ENCODE measurements around the gene SIRT4. TPM values are rescaled to one million over a fixed set of nuclear protein-coding genes. Genes with fewer than 3 reads are reported as not detected.

Gene SIRT4
- total and polyA plus RNA-seq, 2 of the 13 experiments (the other 11 are each of a cell fraction or from before 2014, with no cell fraction given) = 3.4 to 5.8 TPM

DNA sequence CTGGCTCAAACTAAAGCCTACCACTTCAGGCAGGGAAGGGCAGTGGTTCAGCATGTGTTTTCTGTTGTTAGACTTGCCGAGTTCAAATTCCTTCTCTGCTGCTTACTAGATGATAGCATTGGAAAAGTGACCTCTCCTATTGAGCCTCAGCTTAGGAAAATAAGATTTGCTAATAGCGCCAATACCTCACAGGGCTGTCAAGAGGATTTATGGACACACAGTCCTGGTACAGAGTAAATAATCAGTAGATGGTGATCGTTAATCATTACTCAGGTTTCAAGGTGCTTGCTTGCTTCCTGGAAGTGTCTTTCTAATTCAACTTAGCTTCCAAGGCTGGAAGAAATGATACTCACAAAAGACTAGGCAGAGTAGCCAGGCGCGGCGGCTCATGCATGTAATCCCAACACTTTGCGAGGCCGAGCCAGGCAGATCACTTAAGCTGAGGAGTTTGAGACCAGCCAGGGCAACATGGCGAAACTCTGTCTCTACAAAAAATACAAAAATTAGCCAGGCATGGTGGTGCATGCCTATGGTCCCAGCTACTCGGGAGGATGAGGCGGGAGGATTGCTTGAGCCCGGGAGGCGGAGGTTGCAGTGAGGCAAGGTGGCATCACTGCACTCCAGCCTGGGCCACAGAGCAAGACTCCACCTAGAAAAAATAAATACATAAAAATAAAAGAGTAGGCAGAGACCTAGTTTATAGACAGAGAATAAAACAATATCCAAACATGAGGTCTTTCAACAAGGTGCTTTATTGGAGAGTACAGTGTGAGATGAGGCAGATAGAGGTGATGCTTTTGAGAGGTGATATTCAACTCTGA is 19.5 kb downstream of the SIRT4 start (continued):
- TF ChIP-seq HMGXB3 (CRISPR knock-in tag; IDR thresholded peaks at IDR 0.05; ENCODE audit: borderline replicate concordance) (0 out of 2 replicates have a peak, but pooled peaks have one; percentile 31), KDM5A (IDR thresholded peaks at IDR 0.05; ENCODE audit: borderline replicate concordance, low read length) (no peak), RNF219 (CRISPR knock-in tag; IDR thresholded peaks at IDR 0.05) (no peak), ZBTB21 (CRISPR knock-in tag; IDR thresholded peaks at IDR 0.05) (no peak), ZBTB1 (CRISPR knock-in tag; IDR thresholded peaks at IDR 0.05; ENCODE audit: borderline replicate concordance) (no peak), KMT2A (CRISPR knock-in tag; IDR thresholded peaks at IDR 0.05) (no peak), ZNF317 (CRISPR knock-in tag; IDR thresholded peaks at IDR 0.05) (peak; percentile 96), NBN (conservative IDR thresholded peaks at IDR 0.05) (no peak), ZNF530 (CRISPR knock-in tag; IDR thresholded peaks at IDR 0.05; ENCODE audit: low read depth) (no peak), ARNT2 (CRISPR knock-in tag; IDR thresholded peaks at IDR 0.05; ENCODE audit: low read depth) (no peak), MBD4 (IDR thresholded peaks at IDR 0.05; ENCODE audit: borderline replicate concordance, low read length) (no peak), CAMTA2 (CRISPR knock-in tag; IDR thresholded peaks at IDR 0.05; ENCODE audit: borderline replicate concordance) (no peak), PBX3 (CRISPR knock-in tag; IDR thresholded peaks at IDR 0.05; ENCODE audit: borderline replicate concordance) (no peak), FOXJ3 (CRISPR knock-in tag; IDR thresholded peaks at IDR 0.05; ENCODE audit: borderline replicate concordance) (peak; percentile 61; the same call in 1 of the 2 replicates), ZSCAN29 (CRISPR knock-in tag; conservative IDR thresholded peaks at IDR 0.05) (no peak)
- TF ChIP-seq, protein P1, sequence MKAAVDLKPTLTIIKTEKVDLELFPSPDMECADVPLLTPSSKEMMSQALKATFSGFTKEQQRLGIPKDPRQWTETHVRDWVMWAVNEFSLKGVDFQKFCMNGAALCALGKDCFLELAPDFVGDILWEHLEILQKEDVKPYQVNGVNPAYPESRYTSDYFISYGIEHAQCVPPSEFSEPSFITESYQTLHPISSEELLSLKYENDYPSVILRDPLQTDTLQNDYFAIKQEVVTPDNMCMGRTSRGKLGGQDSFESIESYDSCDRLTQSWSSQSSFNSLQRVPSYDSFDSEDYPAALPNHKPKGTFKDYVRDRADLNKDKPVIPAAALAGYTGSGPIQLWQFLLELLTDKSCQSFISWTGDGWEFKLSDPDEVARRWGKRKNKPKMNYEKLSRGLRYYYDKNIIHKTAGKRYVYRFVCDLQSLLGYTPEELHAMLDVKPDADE (CRISPR knock-in tag; IDR thresholded peaks at IDR 0.05) = no peak
- TF ChIP-seq, protein P2, sequence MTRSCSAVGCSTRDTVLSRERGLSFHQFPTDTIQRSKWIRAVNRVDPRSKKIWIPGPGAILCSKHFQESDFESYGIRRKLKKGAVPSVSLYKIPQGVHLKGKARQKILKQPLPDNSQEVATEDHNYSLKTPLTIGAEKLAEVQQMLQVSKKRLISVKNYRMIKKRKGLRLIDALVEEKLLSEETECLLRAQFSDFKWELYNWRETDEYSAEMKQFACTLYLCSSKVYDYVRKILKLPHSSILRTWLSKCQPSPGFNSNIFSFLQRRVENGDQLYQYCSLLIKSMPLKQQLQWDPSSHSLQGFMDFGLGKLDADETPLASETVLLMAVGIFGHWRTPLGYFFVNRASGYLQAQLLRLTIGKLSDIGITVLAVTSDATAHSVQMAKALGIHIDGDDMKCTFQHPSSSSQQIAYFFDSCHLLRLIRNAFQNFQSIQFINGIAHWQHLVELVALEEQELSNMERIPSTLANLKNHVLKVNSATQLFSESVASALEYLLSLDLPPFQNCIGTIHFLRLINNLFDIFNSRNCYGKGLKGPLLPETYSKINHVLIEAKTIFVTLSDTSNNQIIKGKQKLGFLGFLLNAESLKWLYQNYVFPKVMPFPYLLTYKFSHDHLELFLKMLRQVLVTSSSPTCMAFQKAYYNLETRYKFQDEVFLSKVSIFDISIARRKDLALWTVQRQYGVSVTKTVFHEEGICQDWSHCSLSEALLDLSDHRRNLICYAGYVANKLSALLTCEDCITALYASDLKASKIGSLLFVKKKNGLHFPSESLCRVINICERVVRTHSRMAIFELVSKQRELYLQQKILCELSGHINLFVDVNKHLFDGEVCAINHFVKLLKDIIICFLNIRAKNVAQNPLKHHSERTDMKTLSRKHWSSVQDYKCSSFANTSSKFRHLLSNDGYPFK (CRISPR knock-in tag; IDR thresholded peaks at IDR 0.05; ENCODE audit: borderline replicate concordance) = no peak

All from HepG2 (cell line).